HG03135 (cell line): ENCODE results near the gene PPP1R17.

ENCODE experiments used
- ATAC-seq: cut with Tn5 transposase; IDR thresholded peaks from one replicate; pipeline ENCODE4 v1.9.1; 2021; ENCODE audit warnings: mild to moderate bottlenecking, moderate library complexity; ENCODE audit not compliant: unreplicated experiment

PPP1R17 gene

DNA sequence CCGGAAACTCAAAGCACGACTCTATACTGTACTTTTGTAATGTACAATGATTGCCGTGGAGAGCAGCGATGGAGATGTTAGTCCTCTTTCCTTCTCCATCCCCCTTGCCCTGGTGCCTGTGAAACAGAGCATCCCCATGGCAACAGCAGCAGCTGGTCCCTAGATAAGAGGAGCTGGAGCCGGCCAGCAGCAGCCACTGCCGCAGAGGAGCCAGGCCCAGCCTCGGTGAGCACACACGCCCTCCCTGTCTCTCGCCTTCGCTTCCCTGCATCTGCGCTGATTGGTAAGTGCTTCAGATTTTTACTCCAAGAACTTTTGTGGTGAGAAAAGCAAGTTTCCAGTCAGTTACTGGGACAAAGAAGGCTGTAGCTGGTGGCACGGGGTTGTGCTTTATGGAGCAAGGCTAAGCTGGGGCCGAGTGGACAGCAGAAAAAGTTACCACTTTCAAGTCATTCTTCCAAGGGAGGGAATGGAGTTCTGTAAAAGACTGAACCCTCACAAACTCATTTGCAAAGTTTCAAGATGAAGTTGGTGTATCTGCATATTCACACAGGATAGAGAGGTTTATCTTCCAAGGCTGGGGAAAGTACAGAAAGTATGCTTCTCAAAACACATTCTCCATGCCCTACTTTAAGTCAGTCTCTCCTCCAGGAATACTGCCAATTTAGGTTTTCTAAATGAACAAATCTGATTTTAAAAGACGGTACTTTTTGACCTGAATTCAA is at the start of gene PPP1R17:
TSS of gene PPP1R17 (plus strand) at position 192 of the 725 bp plus-strand sequence. CDS start 5,227 bp downstream, outside the sequence.
- no peak for ATAC-seq

DNA sequence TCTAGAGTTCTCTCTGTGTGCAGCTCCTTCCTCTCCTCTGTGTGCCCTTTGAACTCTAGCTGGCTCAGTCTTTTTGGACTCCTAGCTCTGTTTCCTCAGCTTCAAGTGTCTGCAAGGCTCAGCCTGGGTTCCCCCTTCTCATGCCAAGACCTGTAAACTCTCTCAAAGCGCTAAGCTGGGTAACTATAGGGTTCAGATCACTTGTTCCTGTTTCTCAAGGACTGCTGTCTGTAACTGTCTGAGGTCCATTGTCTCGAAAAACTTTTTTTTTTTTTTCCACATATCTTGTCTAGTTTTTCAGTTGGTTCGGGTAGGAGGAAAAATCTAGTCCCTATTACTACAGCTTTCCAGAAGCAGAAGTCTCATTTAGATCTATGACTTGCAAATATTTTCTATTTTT is 46.6 kb upstream of the PPP1R17 start:
- no peak for ATAC-seq

DNA sequence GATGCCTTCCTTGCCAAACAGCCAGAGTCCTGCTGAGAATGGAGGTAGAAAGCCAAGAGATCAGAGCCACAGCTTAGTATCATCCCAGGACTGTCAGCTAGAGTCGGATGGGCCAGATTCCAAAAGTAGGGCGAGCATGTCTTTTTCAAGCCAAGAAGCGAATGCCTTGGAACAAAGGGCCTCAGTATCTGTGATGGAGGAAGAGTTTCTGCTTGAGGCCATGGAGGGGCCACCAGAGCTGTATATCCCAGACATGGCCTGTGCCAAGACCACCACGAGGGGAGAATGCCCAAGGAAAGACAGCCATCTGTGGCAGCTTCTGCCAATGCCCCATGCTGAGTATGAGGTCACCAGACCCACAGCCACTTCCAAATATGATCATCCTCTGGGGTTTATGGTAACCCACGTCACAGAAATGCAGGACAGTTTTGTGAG is 44.3 kb upstream of the PPP1R17 start:
- no peak for ATAC-seq

DNA sequence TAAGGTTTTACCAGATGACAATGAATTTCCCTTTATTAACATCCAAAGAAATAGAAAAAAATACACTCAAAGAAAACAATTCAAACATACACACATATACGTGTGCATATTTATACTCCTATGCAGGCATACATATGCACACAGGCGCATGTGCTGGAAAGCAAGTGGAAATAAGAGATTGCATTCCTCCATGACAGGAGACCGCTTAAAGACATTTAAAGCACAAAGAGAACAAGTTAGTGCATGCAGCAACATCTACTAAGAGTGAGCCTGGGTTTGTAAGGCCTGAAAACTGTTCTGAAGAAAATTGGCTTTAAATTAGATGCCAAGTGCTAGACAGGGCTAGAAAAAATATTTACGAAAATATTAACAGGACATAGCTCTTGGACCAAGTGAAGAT is 40.1 kb upstream of the PPP1R17 start:
- ATAC-seq: no peak

DNA sequence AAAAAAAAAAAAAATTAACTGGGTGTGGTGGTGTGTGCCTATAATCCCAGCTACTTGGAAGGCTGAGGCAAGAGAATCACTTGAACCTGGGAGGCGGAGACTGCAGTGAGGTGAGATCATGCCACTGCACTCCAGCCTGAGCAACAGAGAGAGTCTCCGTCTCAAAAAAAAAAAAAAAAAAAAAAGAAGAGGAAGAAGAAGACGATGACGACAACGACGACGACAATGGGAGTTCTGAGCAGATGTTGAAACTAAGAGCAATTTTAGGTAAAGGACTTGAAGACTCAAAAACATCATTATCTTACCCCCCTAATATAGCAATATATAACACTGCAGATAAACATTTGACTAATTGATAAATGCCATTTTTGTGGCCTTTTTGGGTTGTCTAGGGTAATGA is 39.5 kb upstream of the PPP1R17 start:
- no peak for ATAC-seq

DNA sequence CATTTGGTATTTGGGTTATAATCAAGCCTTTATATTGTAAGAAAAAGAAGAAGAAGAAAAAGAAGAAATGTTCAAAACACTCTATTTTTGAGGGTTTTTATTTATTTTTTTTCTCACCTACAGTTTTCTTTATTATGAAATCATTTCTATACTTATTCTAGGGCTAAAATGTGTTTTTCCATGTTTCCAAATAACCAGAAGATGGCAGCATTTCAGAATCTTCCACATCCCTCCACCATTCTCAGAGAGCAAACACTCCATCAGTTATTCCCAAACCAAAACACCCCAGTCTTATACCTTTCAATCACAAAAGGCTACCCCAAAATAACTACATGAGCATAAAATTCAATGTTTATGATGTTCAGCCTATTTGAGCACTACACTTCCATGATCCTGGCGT is 38.7 kb upstream of the PPP1R17 start:
- ATAC-seq: no peak

DNA sequence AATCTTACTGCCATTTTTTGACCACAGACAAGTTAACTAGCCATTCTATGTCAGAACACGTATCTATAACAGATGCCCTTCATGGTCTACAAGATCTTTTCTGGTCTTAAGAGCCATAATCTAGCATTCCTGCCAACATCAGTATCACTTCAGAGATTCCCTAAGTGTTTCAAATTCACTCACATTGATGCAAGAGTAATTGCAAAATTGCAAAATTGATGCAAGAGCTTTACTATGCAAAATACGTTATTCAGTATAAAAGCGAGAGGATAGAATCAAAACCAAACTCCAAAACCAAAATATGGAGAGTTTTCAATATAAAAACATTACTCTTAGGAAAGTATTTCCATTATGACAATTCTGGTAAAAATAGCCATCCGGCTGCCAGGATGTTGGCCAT is 38.1 kb upstream of the PPP1R17 start:
- no peak for ATAC-seq

DNA sequence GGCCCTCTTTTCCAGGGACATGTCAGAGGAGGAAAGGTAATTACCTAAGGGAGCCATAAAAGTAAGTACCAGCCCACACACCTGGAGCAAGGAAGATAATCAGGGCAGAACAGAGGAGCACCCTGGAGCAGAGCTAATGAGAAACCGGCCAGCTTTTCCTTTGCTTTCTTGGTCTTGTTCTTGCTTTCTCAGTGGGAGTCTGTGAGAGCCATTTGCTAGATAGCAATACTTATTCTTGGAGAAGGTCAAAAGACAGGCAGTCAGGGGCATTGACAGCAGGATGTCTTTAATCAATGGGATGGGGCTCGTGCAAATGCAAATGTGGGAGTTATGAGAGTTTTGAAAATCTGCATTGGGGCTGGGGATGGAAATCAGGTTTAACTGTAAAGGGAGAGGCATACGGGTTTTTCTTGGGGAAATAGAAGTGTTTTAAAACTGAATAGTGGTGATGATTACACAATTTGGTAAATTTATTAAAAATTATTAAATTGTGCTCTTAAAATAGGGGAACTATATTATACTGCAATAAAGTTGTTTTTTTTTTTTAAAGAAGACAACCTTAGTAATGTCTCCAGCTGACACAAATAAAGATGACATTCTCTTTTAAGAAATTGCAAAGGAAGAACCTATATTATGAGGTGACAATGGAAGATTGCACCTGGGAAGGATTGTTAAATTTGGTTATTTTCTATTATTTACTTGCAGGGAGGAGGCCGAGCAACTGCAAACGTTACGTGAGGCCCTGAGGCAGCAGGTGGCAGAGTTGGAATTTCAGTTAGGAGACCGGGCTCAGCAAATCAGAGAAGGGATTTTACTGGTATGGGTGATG is 35.6 kb upstream of the PPP1R17 start:
- no peak for ATAC-seq

DNA sequence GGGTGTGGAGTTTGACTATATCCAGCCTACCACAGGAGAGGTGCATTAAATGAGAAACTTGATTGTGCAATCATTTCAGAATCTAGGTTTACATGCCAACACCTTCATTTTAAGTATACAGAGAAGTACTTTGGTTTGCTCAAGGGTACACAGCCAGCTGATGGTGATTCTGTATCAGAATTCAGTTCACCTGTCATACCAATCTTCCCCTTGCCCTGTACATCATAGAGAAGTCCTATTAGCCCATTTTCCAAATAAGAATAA is 35.0 kb upstream of the PPP1R17 start:
- ATAC-seq: no peak

DNA sequence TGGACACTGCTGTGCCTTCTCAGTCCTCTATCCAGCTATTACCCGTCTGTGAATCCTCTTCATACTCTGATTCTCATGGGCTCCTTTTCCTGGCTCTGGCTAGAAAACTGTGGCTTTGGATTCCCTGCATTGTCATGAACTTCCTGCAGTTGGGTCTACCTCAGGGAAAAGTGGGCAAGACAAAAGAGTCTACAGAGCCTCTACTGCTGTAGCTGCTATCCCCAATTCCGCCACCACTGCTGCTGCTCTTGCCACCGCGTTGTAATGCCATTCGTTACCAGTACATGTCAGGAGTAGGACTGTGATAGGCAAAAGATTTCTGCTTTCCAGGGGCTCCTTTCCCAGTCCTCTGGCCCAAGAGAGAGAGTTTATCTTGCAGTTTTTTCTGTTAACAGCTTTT is 23.9 kb upstream of the PPP1R17 start:
- no peak for ATAC-seq

DNA sequence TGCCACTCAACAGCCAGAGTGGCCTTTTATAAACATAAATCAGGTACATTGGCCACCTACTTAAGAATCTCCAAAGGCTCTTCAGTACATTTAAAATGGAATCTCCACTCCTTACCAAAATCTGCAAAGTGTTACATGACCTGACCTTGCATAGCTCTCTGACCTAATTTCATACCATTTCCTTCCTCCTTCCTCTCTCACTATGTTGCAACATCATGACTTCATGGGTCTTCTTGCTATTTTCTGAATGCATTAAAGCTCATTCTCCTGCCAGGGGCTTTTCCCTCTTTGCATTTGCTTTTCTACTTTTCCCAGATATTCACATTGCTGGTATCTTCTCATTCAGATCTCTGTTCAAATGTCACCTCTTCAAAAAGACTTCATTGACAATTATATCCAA is 22.1 kb upstream of the PPP1R17 start:
- no peak for ATAC-seq

DNA sequence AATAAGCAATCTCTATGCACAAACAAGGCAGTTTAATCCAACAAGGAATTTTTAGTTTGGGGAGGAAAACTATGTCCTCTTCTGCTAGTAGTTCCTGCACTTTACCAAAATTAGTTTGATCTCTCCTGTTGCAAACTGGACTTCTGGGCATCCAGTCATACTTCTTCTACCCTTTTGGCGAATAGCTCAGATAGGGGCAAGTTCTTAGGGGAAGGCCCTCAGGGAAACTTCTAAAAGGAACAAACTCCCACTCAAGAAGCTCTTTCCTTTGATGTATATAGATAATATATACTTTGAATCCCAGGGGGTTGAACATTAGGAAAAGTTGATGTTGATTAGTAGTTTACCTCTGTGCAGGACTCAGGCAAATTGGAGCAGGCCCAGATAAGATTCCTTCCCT is 21.5 kb upstream of the PPP1R17 start:
- ATAC-seq: no peak

DNA sequence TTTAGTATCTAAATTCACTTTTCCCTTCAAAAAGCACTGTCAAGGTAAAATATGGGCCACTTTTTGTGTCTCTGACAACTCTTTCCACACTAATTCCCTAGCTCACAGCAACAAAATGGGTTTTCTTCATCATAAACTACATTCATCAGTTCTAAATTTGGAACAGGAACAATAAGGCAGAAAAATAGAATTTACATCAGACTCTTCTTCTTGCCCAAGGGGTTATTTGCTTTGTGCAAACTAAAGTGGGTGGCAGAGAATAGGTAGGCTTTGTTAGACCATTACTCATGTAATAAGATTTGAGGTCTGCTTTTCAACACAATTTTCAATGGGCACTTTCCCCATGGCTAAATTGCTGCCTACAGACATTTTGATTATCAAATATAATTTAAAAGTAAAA is 17.6 kb upstream of the PPP1R17 start:
- ATAC-seq: no peak

DNA sequence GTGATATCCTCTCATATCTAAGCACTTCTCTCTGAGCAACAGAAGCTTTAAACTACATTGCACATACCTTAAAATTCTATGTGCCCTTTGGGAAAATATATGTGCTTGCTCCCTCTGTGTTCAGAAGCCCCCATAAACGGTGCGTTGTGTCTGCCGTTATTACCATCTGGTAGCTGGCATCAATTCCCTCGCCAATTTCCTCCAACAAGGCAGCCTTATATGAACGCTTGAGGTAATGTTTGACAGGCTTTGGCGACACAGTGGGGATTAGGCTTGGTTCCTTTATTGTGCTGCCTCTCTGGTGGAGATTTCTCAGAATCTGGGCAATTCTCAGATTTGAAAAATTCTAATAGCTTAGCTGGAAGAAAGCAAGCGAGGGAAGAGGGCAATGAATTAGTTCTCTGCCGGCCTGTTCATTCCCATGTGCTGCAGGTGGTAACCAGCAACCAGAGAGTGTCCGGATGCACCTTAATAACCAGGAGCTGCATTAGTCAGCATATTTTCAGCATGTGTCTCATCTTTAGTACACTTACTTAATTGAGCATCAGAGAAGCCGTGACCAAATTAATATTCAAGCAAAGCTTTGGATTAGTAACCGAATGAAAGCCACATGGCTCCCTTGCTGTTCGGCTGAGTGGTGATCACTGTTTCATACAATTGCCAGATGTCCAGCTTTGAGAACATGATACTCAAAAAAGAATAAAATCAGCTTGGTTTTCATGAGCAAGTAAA is 7.3 kb upstream of the PPP1R17 start:
- no peak for ATAC-seq

DNA sequence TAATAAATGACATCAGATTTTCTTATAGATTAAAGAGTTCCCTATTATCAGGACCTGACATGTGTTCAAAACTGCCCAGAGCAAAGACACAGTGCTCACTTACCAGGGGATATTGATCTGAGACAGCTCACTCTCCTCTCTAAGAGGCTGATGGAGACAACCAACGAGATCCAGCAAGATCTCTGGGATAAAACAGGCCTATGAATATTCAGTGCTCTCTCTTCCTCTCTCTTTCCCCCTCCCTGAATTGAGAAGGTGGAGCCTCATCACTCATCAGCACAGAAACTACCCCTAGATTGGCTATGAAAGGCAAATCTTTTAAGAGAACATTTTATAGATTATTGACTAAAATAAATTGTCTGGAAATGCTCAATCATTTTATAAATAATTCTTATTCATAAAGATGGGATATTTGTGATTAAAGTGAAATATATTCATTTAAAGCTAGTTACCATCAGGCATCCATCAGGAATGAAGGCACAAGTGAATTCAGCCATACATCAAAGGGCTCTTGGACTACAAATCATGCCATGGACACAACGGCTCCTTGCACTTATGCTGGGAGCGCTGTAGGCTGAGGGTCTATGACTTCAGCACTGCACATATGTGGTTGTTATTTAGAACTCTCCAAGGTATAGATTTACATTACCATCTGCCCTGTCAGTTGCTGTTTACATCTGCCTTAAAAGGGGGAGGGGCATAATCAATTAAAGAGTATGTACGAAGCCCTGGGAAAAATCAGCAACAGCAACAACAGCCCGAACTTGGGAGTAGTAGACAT is 3.4 kb upstream of the PPP1R17 start:
- ATAC-seq: no peak

DNA sequence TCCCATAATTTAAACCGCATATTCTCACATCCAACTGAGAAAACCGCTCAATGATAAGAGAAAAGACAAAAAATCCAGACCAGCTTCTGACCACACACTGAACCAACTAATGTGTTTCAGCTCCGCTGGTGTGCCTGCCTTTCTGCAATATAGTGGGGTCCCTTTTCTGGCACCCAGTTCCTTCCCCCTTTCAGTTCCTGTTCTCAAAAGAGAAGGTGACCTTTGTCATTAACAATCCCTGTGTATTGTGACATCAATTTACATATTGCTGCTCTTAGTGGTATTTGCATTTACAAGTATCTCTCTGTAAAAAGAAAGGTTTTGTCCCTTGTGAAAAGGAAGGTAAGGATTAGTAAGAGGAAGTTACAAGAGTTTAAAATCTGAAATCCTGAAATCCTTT is 1.4 kb downstream of the PPP1R17 start:
- peak; percentile 71 for ATAC-seq

DNA sequence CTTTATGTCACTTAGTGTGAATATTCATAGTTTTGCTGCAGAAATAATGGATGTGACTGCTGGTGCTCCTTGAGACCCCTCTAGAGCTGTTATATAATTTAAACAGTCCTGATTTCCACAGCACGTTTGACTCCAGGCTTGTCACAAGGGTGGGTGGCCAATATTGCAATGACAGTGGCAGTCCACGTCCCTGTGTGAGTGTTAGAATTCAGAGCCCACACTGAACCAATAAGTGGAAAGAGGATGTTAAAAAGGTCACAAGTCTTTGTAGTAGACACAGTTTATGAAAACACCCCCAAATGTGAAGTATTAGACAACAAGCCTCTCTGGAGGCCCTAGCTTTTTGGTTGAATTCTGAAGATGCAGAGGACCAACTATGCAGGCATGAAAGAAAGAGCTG is 2.0 kb downstream of the PPP1R17 start:
- no peak for ATAC-seq

DNA sequence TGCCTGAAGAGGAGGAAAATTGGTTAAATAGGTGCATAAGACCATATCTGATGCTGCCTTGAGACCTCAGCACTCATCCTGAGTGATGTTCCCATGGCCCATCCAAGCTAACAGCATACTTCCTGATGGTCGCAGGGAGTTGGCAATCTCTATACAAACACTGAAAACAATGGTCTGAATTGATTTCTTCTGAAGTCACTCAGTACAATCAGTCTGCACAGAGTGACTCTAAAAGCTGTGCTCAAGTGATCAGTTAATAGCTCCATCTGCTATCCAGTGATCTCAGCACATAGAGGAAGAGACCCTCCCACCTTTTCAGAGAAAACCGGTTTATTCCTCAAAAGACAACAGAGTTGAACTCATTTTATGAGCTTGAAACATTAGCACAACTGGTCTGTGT is 3.9 kb downstream of the PPP1R17 start:
- no peak for ATAC-seq

DNA sequence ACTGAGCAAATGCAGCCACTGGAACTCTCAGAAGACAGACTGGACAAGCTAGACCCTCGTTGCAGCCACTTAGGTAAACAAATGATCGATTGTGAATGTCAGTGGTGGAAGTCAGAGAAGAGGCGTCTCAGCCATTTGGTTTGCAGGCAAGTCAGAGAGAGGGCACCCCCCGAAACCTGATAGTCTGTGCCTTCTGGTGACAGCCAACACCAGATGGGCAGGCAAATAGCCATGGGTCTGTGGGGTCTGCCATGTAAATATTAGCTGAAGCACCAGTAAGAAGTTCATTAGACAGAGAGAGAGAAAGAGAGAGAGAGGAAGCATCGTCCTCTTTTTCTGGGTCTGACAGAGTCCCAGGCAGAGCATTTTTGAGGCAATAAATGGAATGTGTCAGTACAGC is 5.4 kb downstream of the PPP1R17 start:
- no peak for ATAC-seq

DNA sequence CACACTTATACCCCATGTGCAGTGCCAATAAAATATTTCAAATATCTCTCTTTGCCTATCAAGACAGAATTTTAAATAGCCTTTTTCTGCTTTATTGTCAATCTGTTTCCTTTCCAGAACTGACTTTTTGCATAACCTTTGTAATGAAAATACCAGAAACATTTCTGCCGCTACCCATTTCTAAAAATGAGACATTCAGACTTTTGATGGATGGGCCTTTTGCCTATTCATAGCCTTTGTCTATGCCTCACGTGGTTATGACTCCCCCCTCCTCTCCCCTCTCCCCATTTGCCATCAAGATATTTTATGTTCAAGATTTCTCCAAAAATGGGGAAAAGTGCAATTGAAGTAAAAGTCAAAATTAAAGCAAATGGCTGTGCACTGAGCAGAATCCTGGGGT is 5.9 kb downstream of the PPP1R17 start:
- no peak for ATAC-seq
